Heart left ventricle (tissue), 13 donors: ENCODE data around the gene CRADD.

Source experiments
- CTCF ChIP-seq, 12 donors: fragments of 200-600 bp; sonication (generic) in 4 of 12; IDR thresholded peaks; one replicate each; pipeline versions ENCODE4 v1.5.0 to v1.8.0; 2018 to 2022; ENCODE audit warnings: antibody characterized with exemption in 12 of 12, mild to moderate bottlenecking in 5 of 12
- POLR2A ChIP-seq, 2 donors: fragments of 450-650 bp; IDR thresholded peaks; one replicate each; pipeline ENCODE4 v1.6.1; 2017; ENCODE audit warnings: antibody characterized with exemption in 2 of 2, mild to moderate bottlenecking in 2 of 2, moderate library complexity in 2 of 2
- donor health status: ischemic (EF 13 %, LVEDD 7.1; RV severe dilation, severe dysfunction).
- donor health status: DM: no; HTN: yes; CAD: no.
- donor health status: DM: no; HTN: no; CAD: no.
- donor health status: ischemic (EF 25% LVEDD 6.9; RV normal size, moderate dysfunction).
- donor health status: ischemic (EF 25% LVEDD 5.7; RV mildly dilated, moderate dysfunction).
- donor health status: ischemic (EF 35%, LVEDD 5.7; RV mildly dilated, moderate dysfunction).
- donor health status: nonischemic (EF 11% LVEDD 7.7; RV severe dilation, severe dysfunction).
- donor health status: DM: yes; HTN: yes; CAD: no.
- donor health status: PGD.
- donor health status: ischemic (EF 29% LVEDD 5.4; RV normal size, mild dysfunction).
- donor health status: nonischemic (EF 23%, LVEDD 6.1; RV moderate dilation, normal function).

- no peak for TF ChIP-seq CTCF (IDR thresholded peaks at IDR 0.05)
- no peak for TF ChIP-seq POLR2A (IDR thresholded peaks at IDR 0.05)
Measured at GRCh38 chr12:93783832-93784231, 106.7 kb downstream of the CRADD start.
